MM.1S (cell line): ENCODE data around the gene CERS5.

Experiments
- DNase-seq: peaks from one replicate; pipeline ENCODE4 v3.0.0-alpha.2; 2015
- H2AFZ ChIP-seq: fragments of 300-600 bp; sonication (generic); 2 replicates; pipeline ENCODE4 v1.6.0; 2016; ENCODE audit warnings: antibody characterized with exemption, low read length
- H3F3A ChIP-seq: fragments of 300-600 bp; sonication (generic); 2 replicates; pipeline ENCODE4 v1.6.1; 2016; ENCODE audit warnings: mild to moderate bottlenecking, antibody characterized with exemption, low read length, moderate library complexity, mixed read lengths; ENCODE audit not compliant: insufficient read depth
- H3K27ac ChIP-seq: fragments of 300-600 bp; sonication (generic); 2 replicates; pipeline ENCODE4 v1.5.1; 2016; ENCODE audit warnings: mild to moderate bottlenecking, low read length
- H3K27me3 ChIP-seq: fragments of 300-600 bp; sonication (generic); replicated peaks from 2 replicates; pipeline ENCODE4 v1.6.0; 2016; ENCODE audit warnings: low read length; ENCODE audit not compliant: insufficient read depth
- H3K36me3 ChIP-seq: fragments of 300-600 bp; sonication (generic); replicated peaks from 2 replicates; pipeline ENCODE4 v1.6.1; 2016; ENCODE audit warnings: mild to moderate bottlenecking, low read length, mixed read lengths; ENCODE audit not compliant: insufficient read depth
- H3K4me1 ChIP-seq: fragments of 300-600 bp; sonication (generic); 2 replicates; pipeline ENCODE4 v1.6.1; 2016; ENCODE audit warnings: low read length, mixed read lengths
- H3K4me2 ChIP-seq: fragments of 300-600 bp; sonication (generic); 2 replicates; pipeline ENCODE4 v1.6.0; 2016; ENCODE audit warnings: low read depth, low read length
- H3K4me3 ChIP-seq: fragments of 300-600 bp; sonication (generic); 2 replicates; pipeline ENCODE4 v1.5.1; 2016; ENCODE audit warnings: low read length, mixed read lengths
- H3K79me2 ChIP-seq: fragments of 300-600 bp; sonication (generic); 2 replicates; pipeline ENCODE4 v1.6.1; 2016; ENCODE audit warnings: mixed run types, low read length, mixed read lengths
- H3K9ac ChIP-seq: fragments of 300-600 bp; sonication (generic); 2 replicates; pipeline ENCODE4 v1.6.1; 2016; ENCODE audit warnings: low read length, mixed read lengths
- H3K9me2 ChIP-seq: fragments of 300-600 bp; sonication (generic); replicated peaks from 2 replicates; pipeline ENCODE4 v1.6.1; 2016; ENCODE audit warnings: mild to moderate bottlenecking, low read length, mixed read lengths; ENCODE audit not compliant: insufficient read depth
- H3K9me3 ChIP-seq: fragments of 300-600 bp; sonication (generic); replicated peaks from 2 replicates; pipeline ENCODE4 v1.6.1; 2016; ENCODE audit warnings: mild to moderate bottlenecking, low read length, mixed read lengths; ENCODE audit not compliant: insufficient read depth
- H4K20me1 ChIP-seq: fragments of 300-600 bp; sonication (generic); 2 replicates; pipeline ENCODE4 v1.6.1; 2016; ENCODE audit warnings: mild to moderate bottlenecking, low read length, moderate library complexity, mixed read lengths; ENCODE audit not compliant: insufficient read depth
- EZH2 ChIP-seq: fragments of 300-600 bp; sonication (generic); optimal IDR thresholded peaks from 2 replicates; pipeline ENCODE3; 2017; ENCODE audit warnings: low read depth, mild to moderate bottlenecking, antibody characterized with exemption, low read length, mixed read lengths
- EZH2phosphoT487 ChIP-seq: fragments of 300-600 bp; sonication (generic); IDR thresholded peaks from 2 replicates; pipeline ENCODE4 v1.6.1; 2018; ENCODE audit warnings: antibody characterized with exemption, low read length
- TF ChIP-seq, protein P1 (sequence below): fragments of 300-600 bp; sonication (generic); IDR thresholded peaks from 2 replicates; pipeline ENCODE4 v1.5.1; 2016; ENCODE audit warnings: antibody characterized with exemption, low read length, mixed read lengths

CERS5 gene

GRCh38 chr12:50097952-50098351 lies 69.2 kb downstream of the CERS5 start:
- Histone ChIP-seq H3K4me2 (no peak overlapping the region), H3K9me2 (no peaks in the 10 kb centered on the region), H3K27ac (no peak overlapping the region), H3F3A (peaks cover 4% of the 10 kb centered on the region; the same call in 1 of the 2 replicates), H3K9me3 (no peaks in the 10 kb centered on the region), H3K4me3 (no peak overlapping the region), H3K9ac (no peak overlapping the region), H2AFZ (no peak overlapping the region), H3K79me2 (no peaks in the 10 kb centered on the region), H3K27me3 (no peaks in the 10 kb centered on the region), H4K20me1 (no peaks in the 10 kb centered on the region), H3K36me3 (peaks cover 10% of the 10 kb centered on the region; the same call in 1 of the 2 replicates), H3K4me1 (no peaks in the 10 kb centered on the region)
- TF ChIP-seq, protein P1, sequence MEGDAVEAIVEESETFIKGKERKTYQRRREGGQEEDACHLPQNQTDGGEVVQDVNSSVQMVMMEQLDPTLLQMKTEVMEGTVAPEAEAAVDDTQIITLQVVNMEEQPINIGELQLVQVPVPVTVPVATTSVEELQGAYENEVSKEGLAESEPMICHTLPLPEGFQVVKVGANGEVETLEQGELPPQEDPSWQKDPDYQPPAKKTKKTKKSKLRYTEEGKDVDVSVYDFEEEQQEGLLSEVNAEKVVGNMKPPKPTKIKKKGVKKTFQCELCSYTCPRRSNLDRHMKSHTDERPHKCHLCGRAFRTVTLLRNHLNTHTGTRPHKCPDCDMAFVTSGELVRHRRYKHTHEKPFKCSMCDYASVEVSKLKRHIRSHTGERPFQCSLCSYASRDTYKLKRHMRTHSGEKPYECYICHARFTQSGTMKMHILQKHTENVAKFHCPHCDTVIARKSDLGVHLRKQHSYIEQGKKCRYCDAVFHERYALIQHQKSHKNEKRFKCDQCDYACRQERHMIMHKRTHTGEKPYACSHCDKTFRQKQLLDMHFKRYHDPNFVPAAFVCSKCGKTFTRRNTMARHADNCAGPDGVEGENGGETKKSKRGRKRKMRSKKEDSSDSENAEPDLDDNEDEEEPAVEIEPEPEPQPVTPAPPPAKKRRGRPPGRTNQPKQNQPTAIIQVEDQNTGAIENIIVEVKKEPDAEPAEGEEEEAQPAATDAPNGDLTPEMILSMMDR, result no peak
- TF ChIP-seq EZH2phosphoT487 (no peak), EZH2 (no peak)
- DNase-seq, result no peak

DNA sequence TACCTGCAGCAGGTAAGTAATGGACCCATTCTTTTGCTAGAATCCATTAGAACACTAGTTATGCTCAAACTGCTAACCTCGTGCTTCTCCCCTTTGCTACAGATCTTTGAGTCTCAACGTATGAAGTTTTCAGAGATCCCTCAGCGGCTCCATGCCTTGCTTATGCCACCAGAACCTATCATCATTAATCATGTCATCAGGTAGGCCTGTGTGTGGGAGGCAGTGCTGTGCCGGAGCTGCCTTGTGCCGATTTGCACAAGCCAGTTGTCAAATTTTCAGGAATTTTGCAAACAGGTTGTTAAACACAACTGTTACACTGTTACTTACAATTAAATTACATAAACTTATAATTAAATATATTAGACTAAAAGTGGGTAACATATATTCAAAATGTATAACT lies 76.8 kb downstream of the CERS5 start:
- peaks cover 18% of the 10 kb centered on the region; the same call in 1 of the 2 replicates for H3K36me3 ChIP-seq
- no peaks in the 10 kb centered on the region for H3K9me3 ChIP-seq
- no peak for TF ChIP-seq EZH2
- TF ChIP-seq, protein P1, result no peak
- TF ChIP-seq EZH2phosphoT487, result no peak

DNA sequence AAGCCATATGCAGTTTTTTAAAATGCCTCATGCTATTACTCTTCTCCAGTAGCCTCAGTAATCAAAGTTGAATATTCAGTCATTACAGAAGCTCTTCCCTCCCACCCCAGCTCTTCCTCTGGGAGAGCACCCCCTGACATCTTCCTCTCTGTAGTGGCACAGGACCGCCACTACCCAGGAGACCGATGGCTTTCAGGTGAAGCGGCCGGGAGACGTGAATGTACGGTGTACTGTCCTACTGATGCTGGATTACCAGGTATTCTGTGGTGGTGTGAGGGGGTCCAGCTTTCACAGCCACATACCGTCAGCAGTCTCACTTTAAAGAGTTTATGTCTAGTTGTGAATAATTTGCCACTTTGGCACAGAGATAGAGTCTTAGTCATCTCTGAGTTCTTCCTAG lies 77.4 kb downstream of the CERS5 start:
- Histone ChIP-seq H3K4me3 (no peak overlapping the region), H3K9me3 (no peaks in the 10 kb centered on the region), H3K79me2 (peaks cover 42% of the 10 kb centered on the region), H3K4me2 (no peak overlapping the region), H2AFZ (no peak overlapping the region), H3K27ac (no peak overlapping the region), H3K9me2 (no peaks in the 10 kb centered on the region), H3K4me1 (peaks cover 15% of the 10 kb centered on the region), H3K36me3 (peaks cover 18% of the 10 kb centered on the region; the same call in 1 of the 2 replicates), H3K9ac (no peak overlapping the region), H3K27me3 (no peaks in the 10 kb centered on the region), H4K20me1 (no peaks in the 10 kb centered on the region), H3F3A (peaks cover 20% of the 10 kb centered on the region)
- no peak for DNase-seq
- TF ChIP-seq EZH2phosphoT487 (no peak), EZH2 (no peak)
- TF ChIP-seq, protein P1, result no peak

More for the DNA sequence above, 76.8 kb downstream of the CERS5 start:
- no peak overlapping the region for H3K9ac ChIP-seq
- H2AFZ ChIP-seq, result no peak overlapping the region
- no peaks in the 10 kb centered on the region for H4K20me1 ChIP-seq
- peaks cover 20% of the 10 kb centered on the region for H3F3A ChIP-seq
- DNase-seq, result no peak
- peaks cover 15% of the 10 kb centered on the region for H3K4me1 ChIP-seq
- H3K79me2 ChIP-seq, result peaks cover 42% of the 10 kb centered on the region
- no peak overlapping the region for H3K27ac ChIP-seq
- no peak overlapping the region for H3K4me3 ChIP-seq
- H3K4me2 ChIP-seq, result no peak overlapping the region
- H3K9me2 ChIP-seq, result no peaks in the 10 kb centered on the region
- no peaks in the 10 kb centered on the region for H3K27me3 ChIP-seq
